DND-41 (cell line): Measurements from ENCODE around the gene IL4.
"Not testable (repeated sequence)": the region's sequence is repeated elsewhere in the genome, so short reads cannot be mapped to it uniquely, and the experiment has no call there.

Experiments
- ATAC-seq: fragments of 200-7000 bp; cut with Tn5 transposase; 3 replicates; pipeline ENCODE4 v1.9.1; 2021; ENCODE audit warnings: low read depth; ENCODE audit not compliant: insufficient read depth
- DNase-seq: peaks from one replicate; pipeline ENCODE4 v3.0.0-alpha.2; 2020
- H2AFZ ChIP-seq: 2 replicates; pipeline ENCODE4 v1.6.0; 2012; ENCODE audit warnings: low read depth, low read length
- H3K27ac ChIP-seq: 2 replicates; pipeline ENCODE4 v1.5.1; 2012; ENCODE audit warnings: low read length, inconsistent platforms
- H3K27me3 ChIP-seq: fragments of 200-600 bp; sonication (generic); 2 replicates; pipeline ENCODE4 v1.6.0; 2012; ENCODE audit warnings: low read length, mild to moderate bottlenecking, inconsistent platforms; ENCODE audit not compliant: insufficient read depth, poor library complexity
- H3K36me3 ChIP-seq: 2 replicates; pipeline ENCODE4 v1.5.1; 2012; ENCODE audit warnings: low read length, inconsistent platforms; ENCODE audit not compliant: insufficient read depth
- H3K4me1 ChIP-seq: 2 replicates; pipeline ENCODE4 v1.5.1; 2012; ENCODE audit warnings: mild to moderate bottlenecking, low read length; ENCODE audit not compliant: insufficient read depth
- H3K4me2 ChIP-seq: 2 replicates; pipeline ENCODE4 v1.6.0; 2012; ENCODE audit warnings: mild to moderate bottlenecking, moderate library complexity, low read length, inconsistent platforms; ENCODE audit not compliant: insufficient read depth
- H3K4me3 ChIP-seq, 2 experiments: fragments of 200-600 bp in 1 of 2; shearing (Covaris generic) in 1 of 2; 2 replicates each; pipeline ENCODE4 v1.5.1; 2012 to 2016; ENCODE audit warnings: inconsistent platforms in 2 of 2, low read length in 2 of 2, mild to moderate bottlenecking in 2 of 2, low read depth in 1 of 2, moderate library complexity in 1 of 2
- H3K79me2 ChIP-seq: 2 replicates; pipeline ENCODE4 v1.6.0; 2012; ENCODE audit warnings: low read length, inconsistent platforms; ENCODE audit not compliant: insufficient read depth
- H3K9ac ChIP-seq: 2 replicates; pipeline ENCODE4 v1.6.0; 2012; ENCODE audit warnings: low read depth, mild to moderate bottlenecking, inconsistent platforms, low read length, moderate library complexity
- H3K9me3 ChIP-seq: 2 replicates; pipeline ENCODE4 v1.5.1; 2012; ENCODE audit warnings: low read length, moderate library complexity, mild to moderate bottlenecking, inconsistent platforms; ENCODE audit not compliant: insufficient read depth, severe bottlenecking
- H4K20me1 ChIP-seq: 2 replicates; pipeline ENCODE4 v1.6.0; 2012; ENCODE audit warnings: low read length; ENCODE audit not compliant: insufficient read depth
- EZH2 ChIP-seq: IDR thresholded peaks from 3 replicates; pipeline ENCODE4 v1.6.1; 2012; ENCODE audit warnings: borderline replicate concordance, low read depth, mild to moderate bottlenecking, moderate library complexity, low read length, inconsistent platforms; ENCODE audit not compliant: severe bottlenecking
- TF ChIP-seq, protein P1 (sequence below): IDR thresholded peaks from 2 replicates; pipeline ENCODE4 v1.5.1; 2012; ENCODE audit warnings: borderline replicate concordance, low read length, moderate library complexity, mild to moderate bottlenecking; ENCODE audit not compliant: poor library complexity, severe bottlenecking; ENCODE audit errors: extremely low read depth

The IL4 gene

DNA sequence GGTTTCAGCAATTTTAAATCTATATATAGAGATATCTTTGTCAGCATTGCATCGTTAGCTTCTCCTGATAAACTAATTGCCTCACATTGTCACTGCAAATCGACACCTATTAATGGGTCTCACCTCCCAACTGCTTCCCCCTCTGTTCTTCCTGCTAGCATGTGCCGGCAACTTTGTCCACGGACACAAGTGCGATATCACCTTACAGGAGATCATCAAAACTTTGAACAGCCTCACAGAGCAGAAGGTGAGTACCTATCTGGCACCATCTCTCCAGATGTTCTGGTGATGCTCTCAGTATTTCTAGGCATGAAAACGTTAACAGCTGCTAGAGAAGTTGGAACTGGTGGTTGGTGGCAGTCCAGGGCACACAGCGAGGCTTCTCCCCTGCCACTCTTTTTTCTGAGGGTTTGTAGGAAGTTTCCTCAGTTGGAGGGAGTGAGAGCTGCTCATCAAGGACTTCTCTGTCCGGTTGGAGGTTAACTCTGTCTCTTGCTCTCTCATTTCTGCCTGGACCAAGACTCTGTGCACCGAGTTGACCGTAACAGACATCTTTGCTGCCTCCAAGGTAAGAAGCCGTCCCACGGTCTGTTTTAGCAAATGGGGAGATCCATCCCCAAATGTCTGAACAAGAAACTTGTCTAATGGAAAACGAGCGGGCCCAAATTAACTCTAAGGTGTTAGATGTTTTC lies at the start of gene IL4:
Gene IL4 (plus strand): TSS at position 51 of the 692 bp plus-strand sequence. CDS start 62 bp downstream, at position 113.
- DNase-seq (no peak), ATAC-seq (peak; percentile 37; the same call in 2 of the 3 replicates)
- no peak within 1 kb of the TSS for H3K4me2 ChIP-seq
- H3K9me3 ChIP-seq: no peaks in the 10 kb centered on the region
- no peaks in the 10 kb centered on the region for H3K36me3 ChIP-seq
- TF ChIP-seq, protein P1, sequence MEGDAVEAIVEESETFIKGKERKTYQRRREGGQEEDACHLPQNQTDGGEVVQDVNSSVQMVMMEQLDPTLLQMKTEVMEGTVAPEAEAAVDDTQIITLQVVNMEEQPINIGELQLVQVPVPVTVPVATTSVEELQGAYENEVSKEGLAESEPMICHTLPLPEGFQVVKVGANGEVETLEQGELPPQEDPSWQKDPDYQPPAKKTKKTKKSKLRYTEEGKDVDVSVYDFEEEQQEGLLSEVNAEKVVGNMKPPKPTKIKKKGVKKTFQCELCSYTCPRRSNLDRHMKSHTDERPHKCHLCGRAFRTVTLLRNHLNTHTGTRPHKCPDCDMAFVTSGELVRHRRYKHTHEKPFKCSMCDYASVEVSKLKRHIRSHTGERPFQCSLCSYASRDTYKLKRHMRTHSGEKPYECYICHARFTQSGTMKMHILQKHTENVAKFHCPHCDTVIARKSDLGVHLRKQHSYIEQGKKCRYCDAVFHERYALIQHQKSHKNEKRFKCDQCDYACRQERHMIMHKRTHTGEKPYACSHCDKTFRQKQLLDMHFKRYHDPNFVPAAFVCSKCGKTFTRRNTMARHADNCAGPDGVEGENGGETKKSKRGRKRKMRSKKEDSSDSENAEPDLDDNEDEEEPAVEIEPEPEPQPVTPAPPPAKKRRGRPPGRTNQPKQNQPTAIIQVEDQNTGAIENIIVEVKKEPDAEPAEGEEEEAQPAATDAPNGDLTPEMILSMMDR: no peak
- TF ChIP-seq EZH2: no peak
- no peaks in the 10 kb centered on the region for H4K20me1 ChIP-seq
- no peak within 1 kb of the TSS for H3K27ac ChIP-seq
- H3K27me3 ChIP-seq: no peaks in the 10 kb centered on the region
- no peak within 1 kb of the TSS for H2AFZ ChIP-seq
- no peaks in the 10 kb centered on the region for H3K79me2 ChIP-seq
- H3K9ac ChIP-seq: no peak within 1 kb of the TSS
- H3K4me3 ChIP-seq: no peak within 1 kb of the TSS
- no peaks in the 10 kb centered on the region for H3K4me1 ChIP-seq

DNA sequence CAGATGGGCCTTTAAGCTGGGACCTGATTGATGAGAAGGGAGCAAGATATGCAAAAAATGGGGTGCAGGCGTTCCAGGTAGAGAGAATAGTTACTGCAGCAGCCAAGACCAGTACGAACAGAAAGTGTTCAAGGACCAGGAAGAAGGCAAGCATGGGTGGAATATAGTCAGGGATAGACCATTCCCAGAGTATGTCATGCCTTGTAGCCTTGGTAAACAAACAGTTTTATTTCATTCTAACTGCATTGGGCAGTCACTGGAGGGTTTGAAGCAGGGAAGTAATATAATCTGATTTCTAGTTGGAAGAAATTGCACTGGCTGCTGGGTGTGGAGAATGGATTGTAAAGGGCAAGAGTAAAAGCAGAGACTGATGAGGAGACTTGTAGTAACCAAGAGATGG lies 46.3 kb upstream of the IL4 start:
- H3K27ac ChIP-seq: no peak overlapping the region
- no peak overlapping the region for H2AFZ ChIP-seq
- TF ChIP-seq, protein P1: no peak
- no peak for TF ChIP-seq EZH2
- no peak overlapping the region for H3K4me2 ChIP-seq
- no peaks in the 10 kb centered on the region for H3K27me3 ChIP-seq
- DNase-seq: no peak
- H3K4me3 ChIP-seq: no peak overlapping the region
- H3K4me1 ChIP-seq: no peaks in the 10 kb centered on the region
- H3K9ac ChIP-seq: no peak overlapping the region
- ATAC-seq: no peak
- no peaks in the 10 kb centered on the region for H3K79me2 ChIP-seq
- H4K20me1 ChIP-seq: no peaks in the 10 kb centered on the region
- H3K36me3 ChIP-seq: peaks cover 60% of the 10 kb centered on the region
- H3K9me3 ChIP-seq: no peaks in the 10 kb centered on the region

DNA sequence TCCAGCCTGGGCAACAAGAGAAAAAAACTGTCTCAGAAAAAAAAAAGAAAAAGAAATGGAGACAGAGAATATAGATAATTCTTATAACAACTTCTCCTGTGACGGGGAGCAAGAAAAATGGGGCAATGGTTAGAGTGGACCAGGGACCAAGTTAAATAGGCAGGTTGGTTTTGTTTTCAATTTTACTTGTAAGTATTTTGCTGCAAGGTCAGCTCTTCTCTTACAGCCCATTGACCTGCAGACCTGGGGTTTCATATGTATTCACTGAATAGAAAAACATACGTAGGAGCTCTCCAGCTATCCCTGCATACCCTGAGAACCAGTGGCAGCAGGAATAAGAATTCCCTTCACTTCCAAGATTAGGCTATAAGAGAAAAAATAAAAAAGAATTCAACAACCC lies 45.0 kb upstream of the IL4 start:
- Histone ChIP-seq H2AFZ (no peak overlapping the region), H3K36me3 (peaks cover 54% of the 10 kb centered on the region), H3K79me2 (no peaks in the 10 kb centered on the region), H4K20me1 (no peaks in the 10 kb centered on the region), H3K27me3 (no peaks in the 10 kb centered on the region), H3K27ac (no peak overlapping the region), H3K9me3 (no peaks in the 10 kb centered on the region), H3K4me1 (no peaks in the 10 kb centered on the region), H3K4me2 (no peak overlapping the region), H3K9ac (no peak overlapping the region), H3K4me3 (no peak overlapping the region)
- TF ChIP-seq EZH2: no peak
- ATAC-seq (no peak), DNase-seq (no peak)

DNA sequence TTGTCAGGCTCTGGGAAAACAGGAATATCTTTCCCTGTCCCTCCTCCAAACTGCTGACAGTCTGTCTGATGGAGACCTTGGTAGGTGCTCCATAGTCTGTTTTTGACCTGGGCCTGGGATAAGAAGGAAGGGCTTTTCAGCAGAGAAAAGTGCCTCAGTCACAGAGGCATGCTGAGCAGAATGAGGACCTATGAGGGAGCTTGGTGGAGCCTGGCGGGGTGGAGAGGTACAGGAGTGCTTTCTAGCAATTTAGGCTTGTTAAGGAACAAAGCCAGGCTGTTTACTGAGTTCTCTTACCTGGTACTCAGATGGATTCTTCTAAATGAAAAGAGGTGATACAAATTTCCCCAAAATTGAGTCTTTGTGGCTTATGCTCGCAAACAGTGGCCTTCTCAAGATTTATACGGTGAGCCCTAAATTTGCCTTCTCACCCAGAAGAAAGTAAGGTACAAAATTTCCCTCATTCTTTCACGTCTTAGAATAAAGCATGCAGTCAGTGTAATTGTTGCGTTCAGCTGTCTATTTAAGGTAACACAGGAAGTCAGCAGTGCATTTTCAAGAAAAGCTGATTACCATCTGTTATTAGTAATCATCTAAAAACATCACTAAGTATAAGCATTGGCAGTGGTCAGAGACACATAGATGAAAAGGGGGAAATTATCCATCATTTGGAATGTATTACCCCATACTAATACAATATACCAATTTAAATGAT lies 44.4 kb upstream of the IL4 start:
- Histone ChIP-seq H3K27me3 (no peaks in the 10 kb centered on the region), H3K4me2 (no peak overlapping the region), H3K9ac (no peak overlapping the region), H3K4me1 (no peaks in the 10 kb centered on the region), H3K79me2 (no peaks in the 10 kb centered on the region), H3K4me3 (no peak overlapping the region), H3K27ac (no peak overlapping the region), H3K36me3 (peaks cover 54% of the 10 kb centered on the region), H2AFZ (no peak overlapping the region), H3K9me3 (no peaks in the 10 kb centered on the region), H4K20me1 (no peaks in the 10 kb centered on the region)
- ATAC-seq (no peak), DNase-seq (no peak)
- TF ChIP-seq EZH2: no peak
- TF ChIP-seq, protein P1: no peak

DNA sequence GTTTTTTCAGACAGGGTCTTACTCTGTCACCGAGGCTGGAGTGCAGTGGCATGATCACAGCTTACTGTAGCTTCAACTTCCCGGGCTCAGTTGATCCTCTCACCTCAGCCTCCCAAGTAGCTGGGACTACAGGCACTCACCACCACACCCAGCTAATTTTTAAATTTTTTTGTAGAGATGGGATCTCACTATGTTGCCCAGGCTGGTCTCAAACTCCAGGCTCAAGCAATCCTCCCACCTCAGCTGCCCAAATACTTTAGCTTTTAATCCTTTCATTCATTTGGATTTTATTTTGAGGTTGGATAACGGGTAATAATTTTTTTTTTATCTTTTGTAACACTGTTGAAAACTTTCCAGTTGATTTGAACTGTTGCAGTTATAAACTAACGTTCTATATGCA lies 40.2 kb upstream of the IL4 start:
- H3K4me2 ChIP-seq, ATAC-seq, H3K9me3 ChIP-seq, H4K20me1 ChIP-seq, H3K4me1 ChIP-seq, H2AFZ ChIP-seq, H3K27ac ChIP-seq, DNase-seq, H3K9ac ChIP-seq, H3K4me3 ChIP-seq, H3K27me3 ChIP-seq, H3K79me2 ChIP-seq: not testable (repeated sequence)
- peaks cover 61% of the 10 kb centered on the region for H3K36me3 ChIP-seq
